Skeletal muscle tissue (tissue), 4 donors: ENCODE measurements around the gene IMMP2L. TPM values are rescaled to one million over a fixed set of nuclear protein-coding genes. Genes with fewer than 3 reads are reported as not detected.

Experiments used
- H3K27ac ChIP-seq: one replicate; pipeline ENCODE4 v1.7.0; 2013; ENCODE audit warnings: mild to moderate bottlenecking, low read depth, low read length, inconsistent platforms
- H3K27me3 ChIP-seq, 3 donors: one replicate each; pipeline ENCODE4 v1.7.0; 2013; ENCODE audit warnings: low read length in 3 of 3; ENCODE audit not compliant: control insufficient read depth in 3 of 3, insufficient read depth in 3 of 3
- H3K36me3 ChIP-seq, 3 donors: one replicate each; pipeline ENCODE4 v1.7.0; 2013; ENCODE audit warnings: low read length in 3 of 3; ENCODE audit not compliant: control insufficient read depth in 3 of 3, insufficient read depth in 3 of 3
- H3K4me1 ChIP-seq, 3 donors: one replicate each; pipeline ENCODE4 v1.7.0; 2013; ENCODE audit warnings: low read length in 3 of 3, mild to moderate bottlenecking in 3 of 3; ENCODE audit not compliant: control insufficient read depth in 3 of 3, insufficient read depth in 3 of 3
- H3K4me3 ChIP-seq, 3 donors: one replicate each; pipeline ENCODE4 v1.7.0; 2013; ENCODE audit warnings: low read length in 3 of 3
- H3K9ac ChIP-seq, 3 donors: one replicate each; pipeline ENCODE4 v1.7.0; 2013; ENCODE audit warnings: low read length in 3 of 3, mild to moderate bottlenecking in 3 of 3, moderate library complexity in 2 of 3, low read depth in 1 of 3
- H3K9me3 ChIP-seq, 3 donors: one replicate each; pipeline ENCODE4 v1.7.0; 2013; ENCODE audit warnings: low read length in 3 of 3; ENCODE audit not compliant: control insufficient read depth in 3 of 3
- total RNA-seq: library from RNA; depleted of rRNA; stranded (reverse); fragments of >200 nt; gene quantifications from one replicate; pipeline ENCODE4 v1.2.3, GENCODE V29; 2014
- donor health status: Osteomylitis.

The IMMP2L gene
- total RNA-seq, 1 donor from 2014 or later: 15.7 TPM

GRCh38 chr7:110750931-110751605 is 811.2 kb downstream of the IMMP2L start:
- H3K27ac ChIP-seq: no peak overlapping the region
- H3K9me3 ChIP-seq: peaks cover 0 to 2% (median 0%) of the 10 kb centered on the region in 3 donors
- no peaks in the 10 kb centered on the region for H3K27me3 ChIP-seq
- H3K9ac ChIP-seq: no peak overlapping the region
- H3K36me3 ChIP-seq: no peaks in the 10 kb centered on the region
- H3K4me1 ChIP-seq: no peaks in the 10 kb centered on the region
- H3K4me3 ChIP-seq: no peak overlapping the region

GRCh38 chr7:110733221-110733620 is 829.1 kb downstream of the IMMP2L start:
- no peak overlapping the region for H3K9ac ChIP-seq
- no peak overlapping the region for H3K4me3 ChIP-seq
- no peaks in the 10 kb centered on the region for H3K36me3 ChIP-seq
- no peaks in the 10 kb centered on the region for H3K27me3 ChIP-seq
- H3K9me3 ChIP-seq: no peaks in the 10 kb centered on the region
- H3K4me1 ChIP-seq: no peaks in the 10 kb centered on the region
- no peak overlapping the region for H3K27ac ChIP-seq

GRCh38 chr7:110724811-110725210 is 837.5 kb downstream of the IMMP2L start:
- no peak overlapping the region for H3K9ac ChIP-seq
- no peaks in the 10 kb centered on the region for H3K27me3 ChIP-seq
- no peaks in the 10 kb centered on the region for H3K9me3 ChIP-seq
- H3K4me3 ChIP-seq: no peak overlapping the region
- no peaks in the 10 kb centered on the region for H3K4me1 ChIP-seq
- no peak overlapping the region for H3K27ac ChIP-seq
- no peaks in the 10 kb centered on the region for H3K36me3 ChIP-seq

GRCh38 chr7:110721395-110721794 is 840.9 kb downstream of the IMMP2L start:
- no peaks in the 10 kb centered on the region for H3K9me3 ChIP-seq
- H3K4me3 ChIP-seq: no peak overlapping the region
- no peaks in the 10 kb centered on the region for H3K36me3 ChIP-seq
- H3K9ac ChIP-seq: no peak overlapping the region
- H3K27ac ChIP-seq: no peak overlapping the region
- no peaks in the 10 kb centered on the region for H3K27me3 ChIP-seq
- H3K4me1 ChIP-seq: no peaks in the 10 kb centered on the region

GRCh38 chr7:110720626-110721025 is 841.7 kb downstream of the IMMP2L start:
- no peaks in the 10 kb centered on the region for H3K27me3 ChIP-seq
- H3K9me3 ChIP-seq: no peaks in the 10 kb centered on the region
- H3K9ac ChIP-seq: no peak overlapping the region
- no peaks in the 10 kb centered on the region for H3K36me3 ChIP-seq
- no peak overlapping the region for H3K27ac ChIP-seq
- H3K4me3 ChIP-seq: no peak overlapping the region
- no peaks in the 10 kb centered on the region for H3K4me1 ChIP-seq

GRCh38 chr7:110719741-110720140 is 842.6 kb downstream of the IMMP2L start:
- Histone ChIP-seq H3K9me3 (no peaks in the 10 kb centered on the region), H3K27me3 (no peaks in the 10 kb centered on the region), H3K36me3 (no peaks in the 10 kb centered on the region)

GRCh38 chr7:110718503-110719205 is 843.6 kb downstream of the IMMP2L start:
- H3K9me3 ChIP-seq: no peaks in the 10 kb centered on the region
- H3K27ac ChIP-seq: no peak overlapping the region
- no peak overlapping the region for H3K4me3 ChIP-seq
- no peaks in the 10 kb centered on the region for H3K27me3 ChIP-seq
- H3K9ac ChIP-seq: no peak overlapping the region
- H3K36me3 ChIP-seq: no peaks in the 10 kb centered on the region
- no peaks in the 10 kb centered on the region for H3K4me1 ChIP-seq

More at GRCh38 chr7:110719741-110720140, 842.6 kb downstream of the IMMP2L start:
- Histone ChIP-seq H3K9ac (no peak overlapping the region), H3K4me3 (no peak overlapping the region), H3K27ac (no peak overlapping the region), H3K4me1 (no peaks in the 10 kb centered on the region)

GRCh38 chr7:110704225-110704624 is 858.1 kb downstream of the IMMP2L start:
- no peak overlapping the region for H3K27ac ChIP-seq
- H3K4me3 ChIP-seq: no peak overlapping the region
- H3K9me3 ChIP-seq: no peaks in the 10 kb centered on the region
- no peak overlapping the region for H3K9ac ChIP-seq
- no peaks in the 10 kb centered on the region for H3K36me3 ChIP-seq
- H3K27me3 ChIP-seq: no peaks in the 10 kb centered on the region
- no peaks in the 10 kb centered on the region for H3K4me1 ChIP-seq

- Histone ChIP-seq H3K27ac (no peak overlapping the region), H3K27me3 (no peaks in the 10 kb centered on the region), H3K9me3 (no peaks in the 10 kb centered on the region), H3K36me3 (no peaks in the 10 kb centered on the region), H3K4me1 (no peaks in the 10 kb centered on the region), H3K9ac (no peak overlapping the region), H3K4me3 (no peak overlapping the region)
These were observed 863.7 kb downstream of the IMMP2L start for GRCh38 chr7:110698576-110698975.

- H3K4me3 ChIP-seq: no peak overlapping the region
These were observed 868.9 kb downstream of the IMMP2L start for GRCh38 chr7:110693344-110693743.

More at GRCh38 chr7:110693344-110693743, 868.9 kb downstream of the IMMP2L start:
- Histone ChIP-seq H3K36me3 (no peaks in the 10 kb centered on the region), H3K9ac (no peak overlapping the region), H3K9me3 (no peaks in the 10 kb centered on the region), H3K27ac (no peak overlapping the region), H3K4me1 (no peaks in the 10 kb centered on the region), H3K27me3 (no peaks in the 10 kb centered on the region)
